ENCODE data around the gene SF3B2.
"Not testable (repeated sequence)": the region's sequence is repeated elsewhere in the genome, so short reads cannot be mapped to it uniquely, and the experiment has no call there.

Gene SF3B2

DNA sequence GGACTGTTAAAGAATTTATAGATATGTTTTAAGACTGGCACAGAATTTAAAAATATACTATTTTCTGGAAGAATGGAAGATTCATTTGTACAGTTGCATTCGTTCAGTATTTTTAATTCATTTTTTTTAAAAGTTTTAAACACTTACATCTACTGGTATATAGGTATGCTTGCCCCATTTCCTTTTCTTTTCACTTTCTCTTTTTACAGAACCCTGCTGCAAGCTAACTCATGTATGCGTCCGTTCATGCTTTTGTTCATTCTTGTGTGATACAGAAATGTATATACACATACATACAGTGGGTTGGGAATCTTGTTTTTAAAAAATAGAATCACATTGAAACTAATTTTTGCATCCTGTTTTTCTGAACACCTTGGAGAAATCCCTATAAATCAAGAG lies 48.9 kb downstream of the SF3B2 start:
- Histone ChIP-seq H3K4me3 (no peak overlapping the region), H3K9ac (no peak overlapping the region), H3K4me1 (peaks cover 21% of the 10 kb centered on the region), H4K20me1 (peaks cover 12% of the 10 kb centered on the region; the same call in 1 of the 2 replicates), H3K27ac (0 out of 2 replicates have a peak overlapping the region, but pooled peaks have one; percentile 37), H3K4me2 (peak overlapping the region; percentile 61), H3K27me3 (no peaks in the 10 kb centered on the region), H3K36me3 (no peaks in the 10 kb centered on the region; the same call in 1 of the 2 replicates), H3K9me3 (no peaks in the 10 kb centered on the region)
- TF ChIP-seq Cebpa-rat (IDR thresholded peaks at IDR 0.05), result no peak

DNA sequence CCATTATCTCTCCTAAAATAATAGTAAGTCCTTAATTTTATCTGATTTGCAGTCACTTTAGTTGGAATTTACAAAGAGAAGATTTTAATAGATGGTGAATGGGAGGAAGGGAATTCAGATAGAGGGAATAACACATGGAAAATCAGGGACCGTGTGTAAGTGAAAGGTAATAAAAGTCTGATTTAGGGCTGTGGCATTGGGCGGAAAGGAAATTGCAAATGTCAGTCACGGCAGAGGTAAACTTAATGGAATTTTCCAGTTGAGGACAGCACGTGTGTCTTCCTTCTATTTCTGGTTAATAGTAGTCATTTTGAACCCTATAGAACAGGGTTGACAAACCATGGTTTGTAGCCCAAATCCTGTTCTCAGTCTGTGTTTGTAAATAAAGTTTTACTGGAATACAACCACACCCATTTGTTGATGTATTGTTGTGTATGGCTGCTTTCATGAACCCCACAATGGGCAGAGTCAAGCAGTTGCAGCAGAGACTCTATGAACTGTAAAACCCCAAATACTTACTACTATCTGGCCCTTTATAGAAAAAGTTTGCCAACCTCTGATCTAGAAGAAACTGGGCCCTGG lies 52.0 kb downstream of the SF3B2 start:
- H4K20me1 ChIP-seq, result peaks cover 28% of the 10 kb centered on the region; the same call in 1 of the 2 replicates
- peaks cover 21% of the 10 kb centered on the region for H3K4me1 ChIP-seq
- TF ChIP-seq Cebpa-rat (IDR thresholded peaks at IDR 0.05), result no peak
- H3K9me3 ChIP-seq, result no peaks in the 10 kb centered on the region
- no peak overlapping the region for H3K4me2 ChIP-seq
- H3K27me3 ChIP-seq, result no peaks in the 10 kb centered on the region
- H3K4me3 ChIP-seq, result no peak overlapping the region
- H3K27ac ChIP-seq, result no peak overlapping the region
- H3K36me3 ChIP-seq, result no peaks in the 10 kb centered on the region; the same call in none of the 2 replicates
- H3K9ac ChIP-seq, result no peak overlapping the region

DNA sequence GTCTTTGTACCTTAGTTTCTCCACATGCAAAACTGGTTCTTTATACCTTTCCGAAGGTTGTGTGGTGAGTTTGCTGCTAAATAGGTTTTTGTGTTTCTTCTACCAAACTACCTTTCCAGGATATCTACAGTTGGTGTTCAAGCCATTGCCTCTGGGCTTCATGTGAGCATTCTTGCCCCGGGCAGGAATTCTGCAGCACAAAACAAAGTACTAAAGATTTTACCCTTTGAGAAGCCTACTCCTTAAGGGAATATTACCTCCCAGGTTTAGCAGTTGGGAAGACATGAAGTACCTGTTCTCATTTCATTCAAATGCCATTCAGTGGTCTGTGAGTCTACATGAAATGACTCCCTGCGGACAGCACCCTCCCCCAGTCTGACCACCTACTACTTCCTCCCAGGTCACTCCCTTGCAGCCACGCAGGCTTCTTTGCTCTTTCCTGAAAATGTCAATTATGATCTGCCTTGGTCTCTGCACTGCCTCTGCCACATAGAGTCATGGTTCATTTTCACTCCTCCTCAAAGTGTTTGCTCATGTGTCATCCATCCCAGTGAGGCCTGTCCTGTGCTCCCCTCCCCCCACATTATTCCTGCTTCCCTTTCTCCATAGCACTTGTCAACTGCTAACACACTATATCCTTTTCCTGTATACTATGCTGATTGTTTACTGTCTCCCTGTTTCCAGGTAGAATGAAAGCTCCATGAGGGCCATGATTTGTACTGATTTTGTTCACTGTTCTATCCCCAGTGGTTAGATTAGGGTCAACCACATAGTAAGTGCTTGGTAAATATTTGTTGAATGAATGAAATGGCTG lies 54.8 kb downstream of the SF3B2 start:
- Histone ChIP-seq H3K9ac (no peak overlapping the region), H4K20me1 (peaks cover 50% of the 10 kb centered on the region), H3K4me1 (peaks cover 19% of the 10 kb centered on the region), H3K4me3 (no peak overlapping the region), H3K27ac (no peak overlapping the region), H3K36me3 (no peaks in the 10 kb centered on the region; the same call in none of the 2 replicates), H3K27me3 (no peaks in the 10 kb centered on the region), H3K4me2 (no peak overlapping the region), H3K9me3 (no peaks in the 10 kb centered on the region)
- TF ChIP-seq Cebpa-rat (IDR thresholded peaks at IDR 0.05), result no peak

DNA sequence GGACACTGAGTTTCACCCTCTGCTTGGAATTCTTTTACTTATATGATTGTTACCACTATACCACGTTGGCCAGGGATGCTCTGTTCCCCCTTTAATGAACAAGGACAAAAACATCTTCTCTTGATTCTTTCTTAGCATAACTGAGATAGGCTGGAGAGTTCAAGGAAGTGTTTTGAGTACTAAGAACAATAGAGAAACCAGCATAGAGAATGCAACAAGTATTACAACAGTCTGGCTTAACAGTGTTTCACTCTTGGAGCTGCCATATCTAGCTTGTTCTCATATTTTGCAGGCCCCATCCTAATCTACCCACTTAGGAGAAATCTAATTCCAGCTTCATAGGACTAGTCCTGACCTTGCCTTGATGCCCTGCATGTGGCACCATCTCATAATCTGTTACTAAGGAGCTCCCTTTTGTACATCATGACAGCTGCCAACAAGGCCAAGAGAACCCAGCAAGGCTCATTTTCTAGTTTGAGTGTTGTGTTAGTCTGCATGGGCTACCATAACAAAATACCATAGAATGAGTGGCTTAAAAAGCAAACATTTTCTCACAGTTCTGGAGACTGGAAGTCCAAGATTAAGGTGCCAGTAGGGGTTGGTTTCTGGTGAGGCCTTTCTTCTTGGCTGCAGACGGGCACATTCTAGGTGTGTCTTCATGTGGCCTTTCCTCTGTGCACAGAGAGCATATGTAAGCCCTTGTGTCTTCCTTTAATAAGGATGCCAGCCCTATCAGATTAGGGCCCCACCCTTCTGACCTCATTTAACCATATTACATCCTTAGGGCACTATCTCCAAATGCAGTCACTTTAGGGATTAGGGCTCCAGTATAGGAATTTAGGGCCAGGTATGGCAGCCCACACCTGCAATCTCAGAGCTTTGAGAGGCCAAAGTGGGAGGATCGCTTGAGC lies 55.7 kb downstream of the SF3B2 start:
- no peaks in the 10 kb centered on the region for H3K27me3 ChIP-seq
- no peak overlapping the region for H3K4me2 ChIP-seq
- no peak for TF ChIP-seq Cebpa-rat (IDR thresholded peaks at IDR 0.05)
- H3K4me3 ChIP-seq, result no peak overlapping the region
- no peak overlapping the region for H3K27ac ChIP-seq
- peaks cover 59% of the 10 kb centered on the region for H4K20me1 ChIP-seq
- H3K36me3 ChIP-seq, result no peaks in the 10 kb centered on the region; the same call in none of the 2 replicates
- peaks cover 27% of the 10 kb centered on the region for H3K4me1 ChIP-seq
- H3K9me3 ChIP-seq, result no peaks in the 10 kb centered on the region
- no peak overlapping the region for H3K9ac ChIP-seq

DNA sequence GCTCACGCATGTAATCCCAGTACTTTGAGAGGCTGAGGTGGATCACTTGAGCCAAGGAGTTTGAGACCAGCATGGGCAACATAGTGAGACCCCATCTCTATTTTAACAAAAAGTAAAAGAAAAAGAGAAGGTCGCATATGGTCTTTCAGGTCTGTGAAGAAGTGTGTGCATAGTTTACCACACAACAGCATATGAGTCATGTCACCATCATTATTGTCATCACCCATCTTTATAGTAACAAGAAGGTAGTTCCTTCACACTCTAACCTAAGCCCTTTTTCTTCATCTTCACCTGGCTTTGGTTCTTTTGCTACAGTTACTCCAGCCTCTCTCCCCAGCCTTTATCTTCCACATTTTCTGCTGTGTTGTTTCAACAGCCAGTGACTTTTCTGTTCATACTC lies 57.1 kb downstream of the SF3B2 start:
- no peaks in the 10 kb centered on the region for H3K27me3 ChIP-seq
- peaks cover 42% of the 10 kb centered on the region for H3K4me1 ChIP-seq
- H3K27ac ChIP-seq, result no peak overlapping the region
- TF ChIP-seq Cebpa-rat (IDR thresholded peaks at IDR 0.05), result no peak
- no peak overlapping the region for H3K4me2 ChIP-seq
- H3K9ac ChIP-seq, result no peak overlapping the region
- no peaks in the 10 kb centered on the region; the same call in none of the 2 replicates for H3K36me3 ChIP-seq
- H3K9me3 ChIP-seq, result no peaks in the 10 kb centered on the region
- H3K4me3 ChIP-seq, result no peak overlapping the region
- H4K20me1 ChIP-seq, result peaks cover 64% of the 10 kb centered on the region

DNA sequence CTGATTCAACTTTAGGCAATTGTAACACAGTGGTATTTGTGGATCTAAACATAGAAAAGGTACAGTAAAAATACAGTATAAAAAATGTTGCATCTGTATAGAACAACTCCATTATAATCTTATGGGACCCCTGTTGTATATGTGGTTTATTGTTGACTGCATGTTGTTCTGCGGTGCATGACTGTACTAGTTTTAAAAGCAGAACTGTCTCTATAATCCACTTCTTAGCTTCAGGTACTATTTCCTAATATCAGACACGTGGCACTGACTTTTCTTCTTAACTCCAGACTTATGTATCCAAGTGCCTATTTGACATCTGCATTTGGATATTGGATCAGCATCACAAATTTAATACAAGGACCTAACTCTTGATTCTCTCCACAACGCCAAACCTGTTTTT lies 59.0 kb downstream of the SF3B2 start:
- Histone ChIP-seq H3K9ac (no peak overlapping the region), H3K27ac (no peak overlapping the region), H3K4me3 (no peak overlapping the region), H3K9me3 (no peaks in the 10 kb centered on the region), H3K36me3 (no peaks in the 10 kb centered on the region; the same call in none of the 2 replicates), H3K4me2 (peak overlapping the region; percentile 20; the same call in 1 of the 2 replicates), H3K4me1 (peaks cover 60% of the 10 kb centered on the region), H3K27me3 (no peaks in the 10 kb centered on the region), H4K20me1 (peaks cover 63% of the 10 kb centered on the region)
- no peak for TF ChIP-seq Cebpa-rat (IDR thresholded peaks at IDR 0.05)

DNA sequence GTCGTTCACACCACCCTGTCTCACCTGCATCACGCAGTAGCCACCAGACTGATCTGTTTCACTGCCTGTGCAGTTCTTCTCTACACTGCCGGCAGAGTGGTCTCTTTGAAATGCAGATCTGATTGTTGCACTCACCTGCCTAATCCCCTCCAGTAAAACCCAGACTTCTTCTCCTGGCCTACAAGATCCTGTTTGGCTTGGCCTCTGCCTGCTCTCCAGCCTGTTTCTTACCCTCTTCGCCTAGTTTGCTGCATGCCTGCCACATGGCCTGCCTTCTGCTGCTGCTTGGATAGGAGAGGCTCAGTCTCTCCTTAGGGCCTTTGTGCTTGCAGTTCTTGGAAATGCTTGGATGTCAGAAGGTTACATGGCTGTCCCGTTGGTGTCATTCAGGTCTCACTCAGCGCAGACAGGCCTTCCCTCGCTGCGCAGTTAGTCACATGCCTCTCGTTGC lies 59.9 kb downstream of the SF3B2 start:
- Histone ChIP-seq H3K36me3 (no peaks in the 10 kb centered on the region; the same call in 1 of the 2 replicates), H3K4me2 (peak overlapping the region; percentile 44), H3K4me3 (no peak overlapping the region), H3K9ac (no peak overlapping the region; the same call in 1 of the 2 replicates), H3K4me1 (peaks cover 69% of the 10 kb centered on the region), H3K27ac (peak overlapping the region; percentile 33; the same call in 1 of the 2 replicates), H3K9me3 (no peaks in the 10 kb centered on the region), H3K27me3 (no peaks in the 10 kb centered on the region), H4K20me1 (peaks cover 69% of the 10 kb centered on the region)
- no peak for TF ChIP-seq Cebpa-rat (IDR thresholded peaks at IDR 0.05)

DNA sequence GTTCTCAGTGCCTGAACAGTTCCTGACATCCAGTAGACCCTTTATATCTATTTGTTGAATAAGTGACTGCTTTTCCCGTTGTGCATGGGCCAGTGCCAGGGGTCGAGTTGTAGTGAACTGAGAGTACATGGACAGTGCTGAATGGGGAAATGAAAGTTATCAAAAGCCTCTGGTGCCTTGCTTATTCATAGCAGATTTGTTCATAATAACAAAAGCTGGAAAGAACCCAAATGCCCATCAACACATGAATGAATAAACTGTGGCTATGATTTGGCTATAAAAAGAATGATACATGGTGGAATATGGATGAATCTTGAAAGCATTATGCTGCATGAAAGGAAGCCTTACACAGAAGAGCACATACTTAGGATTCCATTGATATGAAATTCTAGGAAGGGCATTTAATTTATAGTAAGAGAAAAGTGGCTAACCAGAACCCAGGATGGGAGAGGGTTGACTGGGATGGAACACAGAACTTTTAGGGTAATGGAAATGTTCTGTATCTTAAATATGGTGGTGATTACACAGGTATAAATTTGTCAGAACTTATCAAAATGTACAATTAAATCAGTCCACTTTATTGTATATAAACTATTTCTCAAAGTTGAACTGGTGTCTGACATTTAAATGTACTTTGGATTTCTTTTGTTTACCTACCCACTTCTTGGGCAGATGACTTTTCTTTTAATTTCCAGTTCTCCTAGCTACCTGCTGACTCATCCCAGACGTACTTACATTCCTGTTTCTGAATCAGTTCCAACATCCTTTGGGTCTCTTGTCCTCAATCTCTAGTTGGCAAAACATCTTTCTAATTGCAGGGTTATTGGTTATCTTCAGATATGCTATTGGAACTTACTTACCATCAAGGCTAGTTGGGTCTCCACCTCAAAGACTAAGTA lies 60.7 kb downstream of the SF3B2 start:
- Histone ChIP-seq H3K27ac (no peak overlapping the region), H3K27me3 (no peaks in the 10 kb centered on the region), H4K20me1 (peaks cover 65% of the 10 kb centered on the region), H3K36me3 (no peaks in the 10 kb centered on the region), H3K9me3 (no peaks in the 10 kb centered on the region), H3K4me1 (peaks cover 73% of the 10 kb centered on the region), H3K4me3 (no peak overlapping the region), H3K4me2 (peak overlapping the region; percentile 44), H3K9ac (no peak overlapping the region)
- TF ChIP-seq Cebpa-rat (IDR thresholded peaks at IDR 0.05), result no peak

DNA sequence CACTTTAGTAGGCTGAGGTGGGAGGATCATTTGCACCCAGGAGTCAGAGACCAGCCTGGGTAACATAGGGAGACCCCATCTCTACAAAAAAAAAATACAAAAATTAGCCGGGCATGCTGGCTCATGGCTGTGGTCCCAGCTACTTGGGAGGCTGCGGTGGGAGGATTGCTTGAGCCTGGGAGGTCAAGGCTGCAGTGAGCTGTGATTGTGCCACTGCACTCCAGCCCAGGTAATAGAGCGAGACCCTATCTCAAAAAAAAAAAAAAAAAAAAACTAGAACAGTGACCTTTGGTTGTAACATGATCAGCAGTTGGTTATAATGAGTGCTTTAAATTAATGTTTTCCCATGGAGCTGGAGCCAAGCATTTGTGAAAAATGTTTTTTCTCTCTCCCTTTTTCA lies 62.8 kb downstream of the SF3B2 start:
- peak overlapping the region; percentile 59; the same call in 1 of the 2 replicates for H3K27ac ChIP-seq
- H3K4me1 ChIP-seq, result peaks cover 81% of the 10 kb centered on the region
- H3K4me3 ChIP-seq, result 0 out of 2 replicates have a peak overlapping the region, but pooled peaks have one; percentile 18

More for the DNA sequence above, 62.8 kb downstream of the SF3B2 start:
- not testable (repeated sequence) for H3K9me3 ChIP-seq, H3K9ac ChIP-seq, H3K27me3 ChIP-seq, H3K36me3 ChIP-seq
- peak overlapping the region; percentile 86 for H3K4me2 ChIP-seq
- H4K20me1 ChIP-seq, result peaks cover 64% of the 10 kb centered on the region

All from BLaER1 (cell line).